ENCODE results near the gene TNNT2. TPM values are rescaled to one million over a fixed set of nuclear protein-coding genes. Genes with fewer than 3 reads are reported as not detected.

TNNT2 gene
- total and polyA plus RNA-seq, 2 of the 4 experiments (the other 2 are of a cell fraction) = 0.18 to 1.2 TPM

DNA sequence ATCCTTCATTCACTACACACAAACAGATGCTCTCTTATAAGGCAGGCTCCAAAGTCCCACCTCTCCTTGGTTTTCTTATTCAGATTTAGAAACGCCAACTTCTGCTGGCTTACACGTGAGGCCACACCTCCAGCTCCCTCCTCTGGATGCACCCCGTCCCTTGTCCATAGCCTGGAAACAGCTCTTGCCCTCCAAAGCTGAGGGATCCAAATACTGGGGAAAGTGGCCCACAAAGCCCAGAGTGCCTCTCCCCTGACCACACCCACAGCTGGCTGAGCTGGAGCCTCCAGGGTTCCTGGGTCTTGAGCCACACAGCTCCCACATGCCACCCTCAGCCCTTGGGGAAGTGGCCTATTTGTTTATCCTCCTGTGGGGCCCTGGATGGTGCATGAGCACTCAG, 17.1 kb upstream of the TNNT2 start:
- Histone ChIP-seq H4K8ac (ENCODE audit: low read depth in 2 of 2, low read length in 2 of 2) (no peak overlapping the region), H2BK120ac (ENCODE audit: low read depth, low read length) (no peak overlapping the region), H3K23ac (ENCODE audit: low read depth, low read length) (no peak overlapping the region), H2BK20ac (ENCODE audit: low read depth, low read length) (no peak overlapping the region), H2AK9ac (replicated peaks; ENCODE audit: low read depth, low read length, poor library complexity) (no peak overlapping the region), H2AFZ (replicated peaks; ENCODE audit: low read length, poor library complexity) (no peak overlapping the region), H3K9ac (ENCODE audit: low read depth, low read length) (no peak overlapping the region), H3K9me3 (ENCODE audit: control insufficient read depth, insufficient read depth, low read length) (no peaks in the 10 kb centered on the region), H3K79me1 (ENCODE audit: low read depth in 1 of 2, low read length in 2 of 2) (no peaks in the 10 kb centered on the region), H4K91ac (ENCODE audit: insufficient read depth, low read depth, low read length) (no peak overlapping the region), H3K36me3 (ENCODE audit: control insufficient read depth, insufficient read depth, low read length) (no peaks in the 10 kb centered on the region), H3K4me1 (ENCODE audit: control insufficient read depth, insufficient read depth, low read length) (no peaks in the 10 kb centered on the region), H3K4ac (ENCODE audit: low read depth, low read length) (no peak overlapping the region), H3K27ac (ENCODE audit: insufficient read depth, low read length) (no peak overlapping the region), H3K9me1 (ENCODE audit: insufficient read depth, low read length) (no peaks in the 10 kb centered on the region), H3K56ac (ENCODE audit: extremely low read depth, insufficient read depth, low read length) (no peak overlapping the region), H3K14ac (replicated peaks; ENCODE audit: low read depth, low read length) (no peak overlapping the region), H2AK5ac (ENCODE audit: low read depth, low read length) (no peak overlapping the region), H3K18ac (ENCODE audit: low read depth, low read length) (no peak overlapping the region), H2BK5ac (ENCODE audit: low read depth, low read length, poor library complexity, severe bottlenecking) (no peak overlapping the region), H3K27me3 (ENCODE audit: control insufficient read depth, insufficient read depth, low read length) (peaks cover 81% of the 10 kb centered on the region), H4K20me1 (ENCODE audit: insufficient read depth, low read length) (no peaks in the 10 kb centered on the region), H3K4me3 (ENCODE audit: insufficient read depth, low read depth, low read length) (no peak overlapping the region), H3K4me2 (ENCODE audit: low read depth, low read length) (no peak overlapping the region), H2BK15ac (ENCODE audit: low read depth, low read length) (no peak overlapping the region), H4K5ac (ENCODE audit: low read depth, low read length) (no peak overlapping the region)
- no peak for ATAC-seq (ENCODE audit: low read depth)
- intact Hi-C loops (cut with micrococcal nuclease) = no loop called here
- in situ Hi-C loops (cut with MboI; ENCODE audit: low sequenced_read_pairs) = no loop called here
- CTCF ChIA-PET = no interaction called here
- no TSS peak for BruUV-seq (replicated peaks)
- WGBS, 2 experiments (ENCODE audit: extremely low coverage in 2 of 2, insufficient read length in 1 of 2) = 70% methylated on average over 3 of the region's 3 CpGs; no CpG with 5 or more reads in 1 of the 2 experiments
- dilution Hi-C loops (cut with HindIII; ENCODE audit: low sequenced_read_pairs, unreplicated experiment) = no loop called here
- POLR2A ChIA-PET (ENCODE audit: unreplicated experiment) = no interaction called here
- TF ChIP-seq BHLHE40 (IDR thresholded peaks at IDR 0.05; ENCODE audit: low read depth, low read length) = no peak
- no peak for DNase-seq

Data from IMR-90 (cell line).